ENCODE measurements around the gene VEGFC.

DNA sequence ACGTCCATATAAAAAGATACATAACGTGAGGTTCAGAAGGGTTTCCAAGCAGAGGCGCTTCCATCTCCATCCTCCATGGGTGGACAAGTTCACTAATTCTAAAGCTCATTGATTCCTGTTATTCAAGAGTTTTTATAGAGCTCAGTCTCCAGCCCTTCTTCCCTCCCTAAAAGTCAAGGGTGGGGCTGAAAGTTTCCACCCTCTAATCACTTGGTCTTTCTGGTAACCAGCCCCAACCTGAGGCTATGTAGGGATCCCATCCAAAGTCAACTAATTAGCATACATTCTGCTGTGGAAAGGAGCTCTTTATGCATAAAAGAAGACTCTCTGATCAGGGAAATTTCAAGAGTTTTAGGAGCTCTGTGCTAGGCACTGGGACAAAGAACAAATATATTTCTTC is 46.9 kb upstream of the VEGFC start:
- TF ChIP-seq POLR2AphosphoS5 (IDR thresholded peaks at IDR 0.05), result no peak
- TF ChIP-seq EP300 (conservative IDR thresholded peaks at IDR 0.05; ENCODE audit: poor library complexity, severe bottlenecking), result no peak
- TF ChIP-seq, protein P1, sequence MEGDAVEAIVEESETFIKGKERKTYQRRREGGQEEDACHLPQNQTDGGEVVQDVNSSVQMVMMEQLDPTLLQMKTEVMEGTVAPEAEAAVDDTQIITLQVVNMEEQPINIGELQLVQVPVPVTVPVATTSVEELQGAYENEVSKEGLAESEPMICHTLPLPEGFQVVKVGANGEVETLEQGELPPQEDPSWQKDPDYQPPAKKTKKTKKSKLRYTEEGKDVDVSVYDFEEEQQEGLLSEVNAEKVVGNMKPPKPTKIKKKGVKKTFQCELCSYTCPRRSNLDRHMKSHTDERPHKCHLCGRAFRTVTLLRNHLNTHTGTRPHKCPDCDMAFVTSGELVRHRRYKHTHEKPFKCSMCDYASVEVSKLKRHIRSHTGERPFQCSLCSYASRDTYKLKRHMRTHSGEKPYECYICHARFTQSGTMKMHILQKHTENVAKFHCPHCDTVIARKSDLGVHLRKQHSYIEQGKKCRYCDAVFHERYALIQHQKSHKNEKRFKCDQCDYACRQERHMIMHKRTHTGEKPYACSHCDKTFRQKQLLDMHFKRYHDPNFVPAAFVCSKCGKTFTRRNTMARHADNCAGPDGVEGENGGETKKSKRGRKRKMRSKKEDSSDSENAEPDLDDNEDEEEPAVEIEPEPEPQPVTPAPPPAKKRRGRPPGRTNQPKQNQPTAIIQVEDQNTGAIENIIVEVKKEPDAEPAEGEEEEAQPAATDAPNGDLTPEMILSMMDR (IDR thresholded peaks at IDR 0.05; ENCODE audit: poor library complexity, severe bottlenecking), result no peak
- TF ChIP-seq TAF1 (IDR thresholded peaks at IDR 0.05; ENCODE audit: low read depth), result no peak
- TF ChIP-seq EZH2 (IDR thresholded peaks at IDR 0.05; ENCODE audit: borderline replicate concordance, insufficient read depth, low read length, poor library complexity, severe bottlenecking), result no peak
- TF ChIP-seq, protein P2, sequence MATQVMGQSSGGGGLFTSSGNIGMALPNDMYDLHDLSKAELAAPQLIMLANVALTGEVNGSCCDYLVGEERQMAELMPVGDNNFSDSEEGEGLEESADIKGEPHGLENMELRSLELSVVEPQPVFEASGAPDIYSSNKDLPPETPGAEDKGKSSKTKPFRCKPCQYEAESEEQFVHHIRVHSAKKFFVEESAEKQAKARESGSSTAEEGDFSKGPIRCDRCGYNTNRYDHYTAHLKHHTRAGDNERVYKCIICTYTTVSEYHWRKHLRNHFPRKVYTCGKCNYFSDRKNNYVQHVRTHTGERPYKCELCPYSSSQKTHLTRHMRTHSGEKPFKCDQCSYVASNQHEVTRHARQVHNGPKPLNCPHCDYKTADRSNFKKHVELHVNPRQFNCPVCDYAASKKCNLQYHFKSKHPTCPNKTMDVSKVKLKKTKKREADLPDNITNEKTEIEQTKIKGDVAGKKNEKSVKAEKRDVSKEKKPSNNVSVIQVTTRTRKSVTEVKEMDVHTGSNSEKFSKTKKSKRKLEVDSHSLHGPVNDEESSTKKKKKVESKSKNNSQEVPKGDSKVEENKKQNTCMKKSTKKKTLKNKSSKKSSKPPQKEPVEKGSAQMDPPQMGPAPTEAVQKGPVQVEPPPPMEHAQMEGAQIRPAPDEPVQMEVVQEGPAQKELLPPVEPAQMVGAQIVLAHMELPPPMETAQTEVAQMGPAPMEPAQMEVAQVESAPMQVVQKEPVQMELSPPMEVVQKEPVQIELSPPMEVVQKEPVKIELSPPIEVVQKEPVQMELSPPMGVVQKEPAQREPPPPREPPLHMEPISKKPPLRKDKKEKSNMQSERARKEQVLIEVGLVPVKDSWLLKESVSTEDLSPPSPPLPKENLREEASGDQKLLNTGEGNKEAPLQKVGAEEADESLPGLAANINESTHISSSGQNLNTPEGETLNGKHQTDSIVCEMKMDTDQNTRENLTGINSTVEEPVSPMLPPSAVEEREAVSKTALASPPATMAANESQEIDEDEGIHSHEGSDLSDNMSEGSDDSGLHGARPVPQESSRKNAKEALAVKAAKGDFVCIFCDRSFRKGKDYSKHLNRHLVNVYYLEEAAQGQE (IDR thresholded peaks at IDR 0.05; ENCODE audit: borderline replicate concordance), result no peak
- no peak for TF ChIP-seq RAD21 (conservative IDR thresholded peaks at IDR 0.05)
- TF ChIP-seq SMC3 (conservative IDR thresholded peaks at IDR 0.05; ENCODE audit: poor library complexity), result no peak
- no peak for TF ChIP-seq MXI1 (conservative IDR thresholded peaks at IDR 0.05; ENCODE audit: poor library complexity, severe bottlenecking)

Data from neural cell (in vitro differentiated cells).